HepG2 (cell line): ENCODE results near the gene HDHD3.

Experiments
- CEBPB ChIP-seq: IDR thresholded peaks from 2 replicates; pipeline ENCODE4 v1.6.1; 2011; ENCODE audit warnings: low read depth, low read length, improper control_type of control experiment, borderline replicate concordance
- POLR2AphosphoS5 ChIP-seq: IDR thresholded peaks from 2 replicates; pipeline ENCODE4 v1.6.1; 2012; ENCODE audit warnings: low read depth, low read length
- ZNF335 ChIP-seq: sonication (generic); formaldehyde crosslinking; IDR thresholded peaks from 2 replicates; pipeline ENCODE4 v1.4.0; 2020; ENCODE audit warnings: missing genetic modification reagents

DNA sequence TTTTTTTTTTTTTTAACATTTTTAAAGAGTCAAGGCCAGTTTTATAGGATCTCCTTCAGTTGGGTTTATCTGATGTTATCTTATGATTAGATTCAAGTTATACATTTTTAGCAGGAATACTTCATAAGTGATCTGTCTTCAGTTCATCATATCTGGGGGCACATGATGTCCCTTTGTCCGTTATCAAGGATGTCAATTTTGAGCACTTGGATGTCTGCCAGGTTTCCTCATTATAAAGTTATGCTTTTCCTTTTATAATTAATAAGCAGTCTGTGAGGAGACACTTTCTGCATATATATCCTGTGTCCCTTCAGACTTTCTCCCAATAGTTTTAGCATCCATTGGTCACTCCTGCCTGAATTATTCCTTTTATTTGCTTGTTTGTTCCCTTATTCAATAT is 11.8 kb downstream of the HDHD3 start:
- TF ChIP-seq CEBPB (no peak), POLR2AphosphoS5 (no peak), ZNF335 (CRISPR knock-in tag) (no peak)
